ENCODE data around the gene NATD1. TPM values are rescaled to one million over a fixed set of nuclear protein-coding genes. Genes with fewer than 3 reads are reported as not detected.
A peak's percentile ranks its signal among the peaks of the same experiment; 100 is the strongest.

NATD1 gene
- total RNA-seq, 2 donors from 2014 or later: 16.5 to 26.3 TPM

- 75% methylated on average over 12 of the region's 12 CpGs for WGBS
- peaks cover 0 to 5% of the 10 kb centered on the region in 2 donors for H3K36me3 ChIP-seq
- TF ChIP-seq CTCF (IDR thresholded peaks at IDR 0.05) (no peak), POLR2A (IDR thresholded peaks at IDR 0.05) (no peak), POLR2AphosphoS5 (IDR thresholded peaks at IDR 0.05) (no peak)
- DNase-seq (ENCODE audit: low spot score): no peak
- H3K9me3 ChIP-seq: no peaks in the 10 kb centered on the region
- H3K4me3 ChIP-seq: no peak overlapping the region
- peaks cover 20% of the 10 kb centered on the region for H3K4me1 ChIP-seq (replicated peaks)
- H3K27me3 ChIP-seq (replicated peaks; ENCODE audit: insufficient read depth): no peaks in the 10 kb centered on the region
- intact Hi-C loops (cut with DNase I): no loop called here
- no peak overlapping the region for H3K27ac ChIP-seq
Measured at GRCh38 chr17:21202512-21202911, 50.7 kb downstream of the NATD1 start.

- H3K36me3 ChIP-seq: peaks cover 0 to 5% of the 10 kb centered on the region in 2 donors
- no peaks in the 10 kb centered on the region for H3K9me3 ChIP-seq
- 96% methylated on average over 11 of the region's 11 CpGs for WGBS
- H3K27me3 ChIP-seq (replicated peaks; ENCODE audit: insufficient read depth): no peaks in the 10 kb centered on the region
- peaks cover 20% of the 10 kb centered on the region for H3K4me1 ChIP-seq (replicated peaks)
- H3K4me3 ChIP-seq: no peak overlapping the region
- TF ChIP-seq POLR2AphosphoS5 (IDR thresholded peaks at IDR 0.05): no peak
- TF ChIP-seq POLR2A (IDR thresholded peaks at IDR 0.05): no peak
- no peak for TF ChIP-seq CTCF (IDR thresholded peaks at IDR 0.05)
- intact Hi-C loops (cut with DNase I): no loop called here
- DNase-seq (ENCODE audit: low spot score): no peak
- H3K27ac ChIP-seq: no peak overlapping the region
Measured at GRCh38 chr17:21201874-21202273, 51.3 kb downstream of the NATD1 start.

- DNase-seq (ENCODE audit: low spot score): peak; percentile 25
- Histone ChIP-seq H3K4me3 (no peak overlapping the region), H3K36me3 (peaks cover 0 to 5% of the 10 kb centered on the region in 2 donors), H3K4me1 (replicated peaks) (peaks cover 20% of the 10 kb centered on the region), H3K27ac (peak overlapping the region; percentile 16 to 61), H3K27me3 (replicated peaks; ENCODE audit: insufficient read depth) (no peaks in the 10 kb centered on the region), H3K9me3 (no peaks in the 10 kb centered on the region)
- intact Hi-C loops (cut with DNase I): no loop called here
- WGBS: 30% methylated on average over 5 of the region's 5 CpGs
- TF ChIP-seq POLR2A (IDR thresholded peaks at IDR 0.05) (no peak), CTCF (IDR thresholded peaks at IDR 0.05) (no peak), POLR2AphosphoS5 (IDR thresholded peaks at IDR 0.05) (no peak)
Measured at GRCh38 chr17:21201298-21201595, 52.0 kb downstream of the NATD1 start.

- peak overlapping the region in 1 of 2 donors; percentile 11 for H3K4me3 ChIP-seq
- H3K36me3 ChIP-seq: peaks cover 0 to 5% of the 10 kb centered on the region in 2 donors
- peak overlapping the region; percentile 16 to 61 for H3K27ac ChIP-seq
- peak; percentile 82 for DNase-seq (ENCODE audit: low spot score)
- peak; percentile 76 for TF ChIP-seq POLR2AphosphoS5 (IDR thresholded peaks at IDR 0.05)
- TF ChIP-seq CTCF (IDR thresholded peaks at IDR 0.05): no peak
- TF ChIP-seq POLR2A (IDR thresholded peaks at IDR 0.05): peak; percentile 44
- H3K9me3 ChIP-seq: no peaks in the 10 kb centered on the region
- 36% methylated on average over 15 of the region's 15 CpGs for WGBS
- no peaks in the 10 kb centered on the region for H3K27me3 ChIP-seq (replicated peaks; ENCODE audit: insufficient read depth)
- H3K4me1 ChIP-seq (replicated peaks): peaks cover 20% of the 10 kb centered on the region
- intact Hi-C loops (cut with DNase I): no loop called here
Measured at GRCh38 chr17:21200590-21201297, 52.5 kb downstream of the NATD1 start.

GRCh38 chr17:21199856-21200255 is 53.4 kb downstream of the NATD1 start:
- DNase-seq (ENCODE audit: low spot score): no peak
- Histone ChIP-seq H3K27me3 (replicated peaks; ENCODE audit: insufficient read depth) (no peaks in the 10 kb centered on the region), H3K4me1 (replicated peaks) (peaks cover 20% of the 10 kb centered on the region), H3K4me3 (no peak overlapping the region), H3K36me3 (peaks cover 0 to 5% of the 10 kb centered on the region in 2 donors), H3K27ac (no peak overlapping the region), H3K9me3 (no peaks in the 10 kb centered on the region)
- no peak for TF ChIP-seq CTCF (IDR thresholded peaks at IDR 0.05)
- TF ChIP-seq POLR2AphosphoS5 (IDR thresholded peaks at IDR 0.05): no peak
- TF ChIP-seq POLR2A (IDR thresholded peaks at IDR 0.05): no peak
- 64% methylated on average over 10 of the region's 10 CpGs for WGBS
- intact Hi-C loops (cut with DNase I): no loop called here
